ENCODE data around the gene POLD4.
A peak's percentile ranks its signal among the peaks of the same experiment; 100 is the strongest.
"Not testable (repeated sequence)": the region's sequence is repeated elsewhere in the genome, so short reads cannot be mapped to it uniquely, and the experiment has no call there.

Gene POLD4

GRCh38 chr11:67351275-67352005, 1.9 kb downstream of the POLD4 start:
- DNase-seq = no peak

- DNase-seq = no peak
Observed at GRCh38 chr11:67349928-67350465, 3.3 kb downstream of the POLD4 start.

- no peak for DNase-seq
Observed at GRCh38 chr11:67349457-67349856, 3.9 kb downstream of the POLD4 start.

- DNase-seq = no peak
Observed at GRCh38 chr11:67349036-67349435, 4.3 kb downstream of the POLD4 start.

GRCh38 chr11:67347964-67348749, 5.2 kb downstream of the POLD4 start:
- DNase-seq = no peak

- DNase-seq = no peak
Observed at GRCh38 chr11:67345920-67346819, 7.2 kb downstream of the POLD4 start.

- no peak for DNase-seq
Observed at GRCh38 chr11:67345247-67345919, 8.0 kb downstream of the POLD4 start.

- DNase-seq = no peak
Observed at GRCh38 chr11:67344264-67344663, 9.1 kb downstream of the POLD4 start.

- no peak for DNase-seq
Observed at GRCh38 chr11:67337257-67337656, 16.1 kb downstream of the POLD4 start.

- no peak for DNase-seq
Observed at GRCh38 chr11:67332081-67332691, 21.2 kb downstream of the POLD4 start.

GRCh38 chr11:67323526-67323925, 29.8 kb downstream of the POLD4 start:
- no peak for DNase-seq

GRCh38 chr11:67322049-67322448, 31.3 kb downstream of the POLD4 start:
- DNase-seq = no peak

- DNase-seq = no peak
Observed at GRCh38 chr11:67321313-67321871, 32.0 kb downstream of the POLD4 start.

GRCh38 chr11:67320691-67321090, 32.7 kb downstream of the POLD4 start:
- DNase-seq = no peak

- DNase-seq = no peak
Observed at GRCh38 chr11:67320011-67320410, 33.3 kb downstream of the POLD4 start.

GRCh38 chr11:67318876-67319275, 34.5 kb downstream of the POLD4 start:
- not testable (repeated sequence) for DNase-seq

- DNase-seq = no peak
Observed at GRCh38 chr11:67317888-67318555, 35.3 kb downstream of the POLD4 start.

GRCh38 chr11:67317205-67317887, 36.0 kb downstream of the POLD4 start:
- peak; percentile 93 for DNase-seq

- no peak for DNase-seq
Observed at GRCh38 chr11:67316882-67317204, 36.5 kb downstream of the POLD4 start.

GRCh38 chr11:67315325-67315909, 37.9 kb downstream of the POLD4 start:
- DNase-seq = no peak
